Activated naive CD4-positive, alpha-beta T cell treated with anti-CD3 and anti-CD28 coated beads, Interleukin-2, amount 50 U/mL, for 16 hours (primary cell): ENCODE data around the gene IP6K2.
"Not testable (repeated sequence)": the region's sequence is repeated elsewhere in the genome, so short reads cannot be mapped to it uniquely, and the experiment has no call there.

Source experiments
- DNase-seq: peaks from one replicate; pipeline ENCODE4 v3.0.0-alpha.2; 2020

The IP6K2 gene

DNA sequence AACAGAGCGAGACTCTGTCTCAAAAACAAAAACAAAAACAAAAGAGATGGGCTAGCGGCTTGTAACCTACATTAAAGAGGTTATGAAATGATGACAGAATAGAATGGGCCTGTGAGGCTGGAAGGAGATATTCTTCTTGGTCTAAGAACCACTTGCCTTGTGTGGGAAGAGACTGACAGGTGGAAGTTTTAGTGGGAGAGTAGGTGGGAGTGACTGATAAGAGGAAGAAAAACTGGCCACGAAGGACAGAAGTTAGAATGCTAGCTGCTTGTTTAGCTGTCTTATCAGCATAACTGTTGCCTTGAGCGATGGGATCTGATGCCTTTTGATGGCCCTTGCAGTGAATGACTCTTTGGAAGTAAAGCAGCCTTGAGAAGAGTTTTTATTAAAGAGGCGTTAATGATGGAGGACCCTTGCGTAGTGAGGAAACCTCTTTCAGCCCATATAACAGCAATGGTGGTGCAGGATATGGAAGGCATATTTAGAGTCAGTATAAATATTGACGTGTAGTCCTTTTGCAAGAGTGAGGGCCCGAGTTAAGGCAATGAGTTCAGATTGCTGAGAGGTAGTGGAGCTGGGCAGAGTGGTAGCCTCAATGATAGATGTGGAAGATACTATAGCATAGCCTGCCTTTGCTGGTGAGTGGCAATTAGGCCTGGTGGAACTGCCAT, 8.3 kb upstream of the IP6K2 start:
- DNase-seq, result not testable (repeated sequence)

DNA sequence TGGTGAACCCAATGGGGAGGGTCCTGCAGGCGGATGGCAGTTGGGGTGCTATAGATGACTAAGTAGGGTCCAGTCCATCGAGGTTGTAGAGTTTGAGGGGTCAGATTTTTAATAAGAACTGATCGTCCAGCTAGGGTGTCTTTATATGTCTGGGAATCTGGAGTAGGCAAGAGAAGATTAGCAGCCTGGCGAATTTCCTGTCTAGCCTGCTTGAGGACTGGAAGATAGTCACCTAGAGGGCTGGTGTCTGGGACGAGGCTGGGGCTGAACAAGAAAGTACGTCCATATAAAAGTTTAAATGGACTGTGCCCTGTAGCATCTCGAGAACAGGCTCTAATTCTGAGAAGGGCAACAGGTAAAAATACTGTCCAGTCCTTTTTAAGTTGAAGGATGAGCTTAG, 6.7 kb upstream of the IP6K2 start:
- DNase-seq, result no peak

DNA sequence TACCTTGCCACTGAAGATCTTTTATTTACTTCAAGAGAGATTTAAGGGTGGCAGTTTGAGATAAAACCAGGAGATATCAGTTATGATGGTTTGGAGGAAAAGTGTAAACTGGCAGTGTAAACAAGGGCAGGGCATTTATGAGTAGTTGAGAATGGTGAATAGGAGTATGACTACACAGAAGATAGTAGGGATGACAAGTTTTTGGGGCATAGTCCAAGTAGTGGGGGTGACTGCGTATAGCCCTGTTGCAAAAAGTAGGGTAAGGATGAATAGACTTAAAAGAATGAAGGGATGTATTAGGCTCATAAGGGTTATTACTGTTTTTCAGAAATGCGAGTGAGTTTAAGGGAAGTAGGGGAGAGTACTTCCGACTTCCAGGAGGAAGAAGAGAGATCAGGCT, 6.3 kb upstream of the IP6K2 start:
- not testable (repeated sequence) for DNase-seq

DNA sequence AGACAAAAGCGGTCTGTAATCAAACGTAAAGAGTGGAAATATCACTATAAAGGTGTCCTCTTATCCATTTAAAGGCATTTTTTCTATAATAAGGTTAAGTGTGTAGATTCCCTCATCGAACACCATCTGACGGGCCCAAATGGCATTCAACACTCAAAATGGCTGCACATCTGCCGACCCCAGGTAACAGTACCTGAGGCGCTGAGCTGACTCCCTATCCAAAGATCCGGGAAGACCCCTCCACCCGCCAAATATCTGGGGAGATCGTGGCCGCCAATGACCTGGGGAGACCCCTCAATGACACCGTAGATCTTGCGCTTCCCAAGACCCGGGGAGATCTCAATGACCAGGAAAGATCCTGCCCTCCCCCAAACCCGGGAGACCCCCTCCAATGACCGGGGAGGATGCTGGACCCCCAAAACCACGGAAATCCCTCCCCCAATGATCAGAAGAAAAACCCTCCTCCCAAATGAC, 476 bp downstream of the IP6K2 start:
- peak; percentile 25 for DNase-seq

DNA sequence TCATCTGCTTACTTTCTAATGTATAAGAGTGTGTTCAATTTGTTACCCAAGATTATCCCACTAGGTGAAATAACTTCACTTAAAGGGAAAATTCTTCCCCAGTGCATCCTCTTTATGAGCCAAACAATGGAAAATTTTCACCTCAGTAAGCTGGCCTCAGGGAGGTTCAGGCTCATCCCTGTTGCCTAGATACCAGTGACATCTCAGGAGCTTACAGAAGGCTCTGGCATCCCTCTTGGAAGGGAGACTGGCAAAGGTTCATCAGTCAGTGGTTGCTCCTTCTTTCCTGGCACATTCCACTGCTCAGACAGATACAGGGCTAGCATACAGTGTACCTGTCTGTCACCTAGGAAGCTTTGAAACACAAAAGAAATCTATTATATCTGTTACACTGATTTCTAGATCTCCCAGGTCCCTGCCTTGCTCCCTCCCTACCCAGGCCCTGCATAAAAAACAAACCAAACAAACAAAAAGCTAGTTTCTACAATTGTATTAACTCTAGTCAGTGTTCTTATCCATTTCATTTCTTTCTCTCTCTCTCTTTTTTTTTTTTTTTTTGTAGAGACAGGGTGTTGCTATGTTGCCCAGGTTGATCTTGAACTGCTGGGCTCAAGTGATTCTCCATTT, 1.7 kb downstream of the IP6K2 start:
- DNase-seq, result no peak

DNA sequence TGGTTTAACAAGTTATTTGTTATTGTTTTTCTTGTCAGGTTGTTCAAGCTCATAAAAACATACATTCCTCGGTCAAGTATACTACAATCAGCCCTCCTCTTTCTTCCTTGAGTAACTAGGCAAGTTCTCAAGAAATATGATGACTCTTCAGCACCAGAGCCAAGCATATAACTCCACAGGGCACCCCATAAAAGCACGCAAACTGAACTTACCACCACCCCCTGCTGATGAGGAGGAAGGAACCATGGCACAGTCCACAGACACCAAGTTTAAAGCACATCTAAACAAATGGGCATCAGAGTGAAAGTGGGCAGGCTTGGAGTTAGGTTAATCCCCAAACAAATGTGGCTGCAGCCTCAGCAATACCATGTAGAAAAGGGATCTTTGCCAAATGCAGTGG, 5.3 kb downstream of the IP6K2 start:
- DNase-seq, result no peak

DNA sequence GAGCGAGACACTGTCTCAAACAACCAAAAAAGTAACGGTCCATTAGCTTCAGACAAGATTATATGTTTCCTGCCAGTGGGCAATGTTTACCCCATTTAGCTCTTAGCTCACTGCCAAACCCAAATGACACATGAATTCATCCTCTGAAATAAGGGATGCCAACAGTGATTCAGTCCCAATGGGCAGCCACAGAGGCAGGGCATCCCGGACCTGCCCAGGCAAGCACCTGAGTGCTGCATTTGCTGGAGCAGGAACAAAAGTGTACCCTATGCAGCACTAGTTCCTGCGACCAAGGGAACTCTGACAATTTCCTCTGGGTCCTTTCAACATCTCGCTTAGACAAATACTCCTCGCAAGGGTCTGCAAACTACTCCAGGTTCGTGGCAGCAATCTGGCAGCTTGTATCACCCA, 8.0 kb downstream of the IP6K2 start:
- no peak for DNase-seq

DNA sequence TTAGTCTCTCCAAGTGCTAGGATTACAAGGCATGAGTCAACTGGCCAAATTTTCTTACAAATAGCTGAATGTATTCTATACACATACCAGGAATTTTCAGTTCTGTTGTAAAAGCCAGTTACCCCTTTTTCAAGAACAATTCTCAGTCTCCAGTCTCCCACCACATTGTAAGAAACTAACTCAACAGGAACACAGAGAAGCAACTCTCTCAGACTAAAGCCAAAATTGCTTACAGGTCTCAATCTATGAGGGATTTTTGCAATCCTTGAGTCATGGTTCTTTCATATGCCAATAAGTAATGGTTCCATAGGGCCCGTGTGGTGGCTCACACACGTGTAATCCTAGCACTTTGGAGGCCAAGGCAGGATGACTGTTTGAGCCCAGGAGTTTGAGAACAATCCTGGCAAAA, 8.5 kb downstream of the IP6K2 start:
- no peak for DNase-seq

DNA sequence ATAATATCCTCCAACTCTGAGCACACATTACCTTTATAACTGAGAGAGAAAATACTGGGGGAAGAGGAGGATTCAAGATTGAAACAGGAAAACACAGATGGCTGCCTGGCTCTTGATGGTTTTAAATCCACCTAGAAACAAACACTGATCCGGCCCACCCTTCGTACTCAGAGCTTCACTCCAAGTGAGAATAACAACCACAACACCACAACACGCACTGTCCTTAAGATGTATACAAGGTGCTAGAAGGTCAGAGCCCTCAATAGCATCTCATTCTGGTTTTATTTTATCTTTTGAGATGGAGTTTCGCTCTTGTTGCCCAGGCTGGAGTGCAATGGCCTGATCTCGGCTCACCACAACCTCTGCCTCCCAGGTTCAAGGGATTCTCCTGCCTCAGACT, 9.9 kb downstream of the IP6K2 start:
- DNase-seq, result no peak

DNA sequence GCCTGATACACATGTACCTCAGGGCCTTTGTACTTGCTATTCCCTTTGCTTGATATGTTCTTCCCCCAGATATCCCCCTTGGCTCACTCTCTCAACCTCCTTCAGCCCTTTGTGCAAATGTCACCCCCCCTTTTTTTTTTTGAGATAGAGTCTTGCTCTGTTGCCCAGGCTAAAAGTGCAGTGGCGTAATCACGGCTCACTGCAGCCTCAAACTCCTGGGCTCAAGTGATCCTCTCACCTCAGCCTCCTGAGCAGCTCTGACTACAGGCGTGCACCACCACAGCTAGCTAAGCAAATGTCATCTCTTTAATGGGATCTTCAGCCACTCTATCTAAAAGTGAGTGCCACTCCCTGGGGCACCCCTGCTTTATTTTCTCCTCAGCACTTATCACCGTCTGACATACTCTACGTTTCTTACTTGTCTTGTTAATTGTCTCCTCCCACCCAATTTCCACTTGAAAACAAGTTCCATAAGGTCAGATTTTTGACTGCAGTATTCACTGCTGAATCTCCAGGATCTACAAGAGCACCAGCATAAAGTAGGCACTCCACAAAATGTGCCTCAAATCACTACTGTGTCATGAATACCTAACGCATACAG, 14.6 kb downstream of the IP6K2 start:
- no peak for DNase-seq

DNA sequence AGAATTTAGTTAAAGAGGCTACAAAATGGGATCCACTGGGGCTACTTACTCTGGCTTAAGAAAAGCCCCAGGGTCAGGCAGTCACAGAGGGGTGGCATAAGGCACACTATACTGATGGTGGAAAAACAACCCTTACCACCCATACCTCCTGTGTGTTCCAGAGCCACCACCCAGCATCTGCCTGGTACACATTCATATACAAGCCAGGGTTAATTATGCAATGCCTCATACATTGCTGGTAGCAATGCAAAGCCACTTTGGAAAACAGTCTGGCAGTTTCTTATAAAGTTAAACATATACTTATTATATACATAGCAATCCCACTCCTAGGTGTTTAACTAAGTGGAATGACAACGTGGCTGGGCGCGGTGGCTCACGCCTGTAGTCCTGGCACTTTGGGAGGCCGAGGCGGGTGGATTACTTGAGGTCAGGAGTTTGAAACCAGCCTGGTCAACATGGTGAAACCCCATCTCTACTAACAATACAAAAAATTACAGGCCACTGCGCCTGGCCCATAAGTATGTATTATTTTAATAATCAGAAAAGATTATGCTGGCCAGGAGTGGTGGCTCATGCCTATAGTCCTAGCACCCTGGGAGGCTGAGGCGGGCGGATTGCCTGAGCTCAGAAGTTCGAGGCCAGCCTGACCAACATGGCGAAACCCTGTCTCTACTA, 16.2 kb downstream of the IP6K2 start:
- no peak for DNase-seq

DNA sequence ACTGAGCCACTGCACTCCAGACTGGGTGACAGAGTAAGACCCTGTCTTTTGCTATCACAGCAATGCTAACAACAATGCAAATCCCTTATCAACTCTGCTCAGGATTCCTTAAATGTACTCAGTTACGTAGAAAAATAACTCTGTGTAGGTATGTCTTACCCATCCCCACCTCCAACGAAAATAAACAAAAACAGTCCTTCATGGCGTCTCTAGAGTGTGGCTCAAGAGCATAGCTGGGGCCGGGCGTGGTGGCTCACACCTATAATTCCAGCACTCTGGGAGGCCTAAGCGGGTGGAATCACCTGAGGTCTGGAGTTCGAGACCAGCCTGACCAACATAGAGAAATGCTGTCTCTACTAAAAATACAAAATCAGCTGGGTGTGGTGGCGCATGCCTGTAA, 18.1 kb downstream of the IP6K2 start:
- no peak for DNase-seq

DNA sequence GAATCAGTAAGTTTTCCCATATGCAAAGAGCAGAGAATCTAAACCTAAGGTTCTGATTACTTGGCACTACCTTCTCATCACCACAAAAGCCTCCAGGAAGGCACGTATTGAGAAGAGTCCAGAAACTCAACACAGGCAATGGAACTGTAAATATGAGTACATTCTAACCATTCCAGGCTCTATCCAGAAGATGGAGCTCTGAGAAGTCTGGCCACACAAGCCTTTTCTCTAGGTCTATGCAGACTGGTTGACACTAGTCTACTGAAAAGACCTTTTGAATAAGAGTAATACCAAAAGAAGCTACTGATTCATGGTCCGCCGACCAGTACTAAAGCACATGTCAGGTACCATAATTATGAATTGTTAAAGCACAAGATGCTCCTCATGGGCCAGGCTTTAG, 19.1 kb downstream of the IP6K2 start:
- DNase-seq, result no peak

DNA sequence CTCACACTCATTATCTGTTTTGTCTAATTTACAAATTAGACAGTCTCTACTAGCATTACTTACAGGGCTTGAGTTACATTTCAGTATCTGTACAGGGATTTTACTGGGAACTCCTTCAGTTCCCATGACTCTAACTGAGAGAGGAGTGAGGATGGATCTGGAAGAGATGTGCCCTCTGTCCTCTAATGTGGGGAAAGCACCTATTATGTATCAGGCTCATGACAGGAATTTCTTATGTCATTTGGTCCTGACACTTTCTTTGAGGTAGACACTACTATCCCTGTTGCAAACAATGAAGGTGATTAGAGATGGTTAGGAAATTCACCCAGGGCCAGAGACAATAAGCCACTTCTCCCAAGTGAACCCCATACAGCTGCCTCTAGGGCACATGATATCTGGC, 20.4 kb downstream of the IP6K2 start:
- no peak for DNase-seq

DNA sequence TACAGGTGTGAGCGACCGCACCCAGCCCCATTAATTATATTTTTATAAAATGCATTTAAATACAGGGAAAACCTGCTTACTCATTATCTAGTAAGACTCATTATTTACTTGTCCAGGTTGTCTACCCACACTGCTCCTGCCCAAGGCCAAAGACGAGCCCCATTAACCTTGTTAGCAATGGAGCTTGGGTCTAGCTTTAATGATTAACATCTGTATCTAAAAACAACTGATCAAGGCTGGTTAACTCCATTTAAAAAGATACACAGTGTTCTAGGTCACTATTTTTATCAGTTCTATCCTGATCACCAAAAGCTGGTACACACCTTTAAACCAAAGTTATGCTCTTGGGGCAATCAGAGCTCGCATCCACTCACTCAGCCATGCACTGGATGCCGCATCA, 20.9 kb downstream of the IP6K2 start:
- DNase-seq, result no peak

DNA sequence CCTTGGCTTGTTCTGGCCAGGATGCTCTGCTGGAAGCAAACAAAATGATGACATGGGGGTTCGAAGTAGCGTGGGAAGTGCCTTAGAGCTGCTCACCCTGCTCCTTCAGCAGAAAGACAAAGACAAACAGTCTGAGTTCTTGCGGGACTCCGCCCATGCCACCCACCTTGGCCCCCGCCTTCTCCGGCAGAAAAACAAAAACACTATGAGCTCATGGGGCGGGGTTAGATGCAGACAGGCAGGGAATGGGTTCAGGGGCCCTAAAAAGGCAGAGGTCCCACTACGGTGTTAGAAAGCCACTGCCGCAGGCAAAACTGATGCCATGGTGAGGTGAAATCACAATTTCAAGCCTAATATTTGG, 21.6 kb downstream of the IP6K2 start:
- DNase-seq, result no peak

DNA sequence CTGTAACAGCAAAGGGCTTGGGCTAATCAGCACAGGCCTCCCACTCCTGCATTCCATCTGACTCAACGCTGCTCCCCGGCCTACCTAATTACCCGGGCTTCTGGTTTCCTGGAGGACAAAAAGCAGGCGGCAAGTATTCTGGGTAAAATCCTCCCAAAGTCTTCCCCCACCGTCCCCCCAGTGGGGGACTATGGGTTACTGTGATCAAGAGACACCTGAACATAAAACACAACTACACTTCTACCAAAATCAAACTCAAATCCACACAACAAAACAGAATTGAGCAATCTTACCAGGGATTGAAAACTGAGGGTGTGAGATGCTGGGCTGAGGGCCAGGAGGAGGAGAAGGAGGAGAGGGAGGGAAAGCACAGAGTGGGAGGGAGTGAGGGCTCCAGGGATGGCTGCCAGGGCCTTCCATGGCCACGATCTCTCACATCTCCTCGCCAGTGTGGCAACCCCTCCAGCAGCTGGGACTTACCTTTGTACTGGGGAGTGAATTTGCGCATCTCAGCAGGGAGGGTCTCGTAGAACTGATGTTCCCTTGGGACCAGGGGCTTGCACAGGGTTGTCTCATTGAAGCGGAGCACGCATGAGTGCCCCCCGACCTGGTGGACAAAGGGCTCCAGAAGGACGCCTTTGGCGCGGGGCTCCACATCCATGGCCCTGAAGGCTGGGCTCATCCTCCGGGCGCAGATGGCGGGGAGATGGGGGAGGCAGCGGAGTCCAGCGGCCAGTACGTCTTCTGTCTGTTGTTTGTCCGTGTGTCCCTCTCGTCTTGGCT, 22.2 kb downstream of the IP6K2 start:
- DNase-seq, result no peak

DNA sequence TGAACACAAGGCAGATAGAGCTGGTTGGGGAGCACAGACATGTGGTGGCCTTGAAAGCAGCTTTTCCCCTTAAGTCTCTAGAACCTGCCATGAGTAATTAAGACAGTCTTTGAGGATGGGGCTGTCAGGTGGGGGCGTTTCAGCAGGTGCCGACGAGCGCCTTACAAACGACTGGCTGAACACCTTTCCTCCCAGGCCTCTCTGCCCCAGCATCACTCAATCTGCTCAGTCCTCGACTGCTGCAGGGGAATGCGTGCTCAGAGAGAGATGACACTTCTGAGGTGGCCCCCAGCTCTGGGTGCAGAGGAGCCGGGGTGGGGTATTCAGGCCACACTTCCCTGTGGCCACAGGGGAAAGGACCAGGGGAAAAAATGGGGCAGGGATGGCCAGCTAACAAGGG, 23.2 kb downstream of the IP6K2 start:
- no peak for DNase-seq

DNA sequence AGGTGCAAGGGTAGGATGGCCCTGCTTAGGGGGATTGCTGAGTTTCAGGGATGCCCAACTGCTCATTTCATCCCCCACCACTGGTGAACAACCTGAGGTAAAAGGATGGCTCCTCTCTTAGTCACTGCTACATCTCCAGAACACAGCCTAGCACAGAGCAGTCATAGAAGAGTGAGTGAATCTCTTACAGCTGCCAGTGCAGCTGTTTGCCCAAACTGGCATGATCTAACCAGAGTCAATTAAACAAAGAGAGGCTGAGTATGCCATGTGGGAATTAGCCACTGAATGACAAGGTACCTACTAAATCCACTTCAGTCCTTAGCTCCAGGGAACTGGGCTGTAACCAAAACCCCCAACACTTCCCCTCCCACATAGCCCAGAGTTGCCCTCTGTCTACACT, 24.5 kb downstream of the IP6K2 start:
- DNase-seq, result no peak

DNA sequence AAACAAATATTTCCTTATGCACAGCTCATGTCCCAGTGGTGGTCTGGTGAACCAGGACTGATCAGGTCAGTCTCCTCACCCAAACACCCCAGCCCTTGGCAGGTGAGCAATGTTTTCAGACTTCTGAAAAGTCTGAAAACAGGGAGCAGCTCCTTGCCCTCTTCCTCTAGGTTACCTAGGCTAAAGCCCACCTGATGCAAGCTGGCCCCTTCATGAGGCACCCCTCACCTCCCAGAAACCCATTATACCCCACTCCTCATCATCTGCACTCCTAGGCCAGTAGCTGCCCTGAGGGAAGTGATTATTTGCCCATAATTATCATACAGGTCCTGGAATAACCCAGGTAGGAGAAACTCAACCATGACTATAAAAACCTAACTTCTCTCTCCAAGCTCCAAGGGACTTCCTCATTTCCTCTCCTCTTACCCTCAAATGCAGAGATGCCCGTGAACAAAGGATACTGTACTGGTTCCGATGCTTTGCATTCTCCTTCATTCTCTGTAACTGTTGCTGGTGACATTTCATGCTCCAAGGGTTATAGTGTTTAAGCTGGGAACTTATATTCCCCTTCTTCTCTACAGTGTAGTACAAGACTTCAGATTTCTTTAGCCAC, 26.1 kb downstream of the IP6K2 start:
- no peak for DNase-seq

DNA sequence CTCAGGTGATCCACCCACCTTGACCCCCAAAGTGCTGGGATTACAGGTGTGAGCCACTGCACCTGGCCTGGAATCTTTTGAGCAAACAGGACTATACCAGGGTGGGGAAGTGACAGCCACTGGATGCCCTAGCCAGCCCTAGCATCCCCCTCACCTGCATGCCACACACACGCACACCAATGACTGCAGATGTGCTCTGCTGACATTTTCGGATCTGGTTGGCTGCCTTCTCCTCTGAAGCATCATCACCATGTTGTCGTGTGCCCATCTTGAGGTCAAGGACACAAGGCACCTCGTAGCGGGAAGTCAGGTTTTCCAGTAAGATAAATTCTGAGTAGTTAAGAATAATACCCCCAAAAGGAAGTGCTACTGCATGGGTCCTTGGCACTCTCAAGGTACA, 27.6 kb downstream of the IP6K2 start:
- no peak for DNase-seq

DNA sequence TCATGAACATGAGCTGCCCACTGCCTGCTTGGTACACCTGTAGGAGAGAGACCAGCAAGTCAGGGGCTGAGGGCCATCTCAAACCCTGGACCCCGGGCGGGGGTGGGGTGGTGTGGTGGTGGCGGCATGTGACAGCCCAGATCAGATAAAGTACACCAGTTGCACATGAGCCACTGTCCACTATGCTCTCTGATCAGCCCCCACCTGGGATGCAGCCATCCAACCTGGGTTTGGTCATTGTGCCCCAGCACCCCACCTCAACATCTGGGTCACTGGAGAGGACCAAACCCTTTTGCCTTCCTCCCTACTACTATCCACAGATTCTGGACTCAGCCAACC, 28.3 kb downstream of the IP6K2 start:
- DNase-seq, result no peak
